H1 (cell line): ENCODE results near the gene CSTF3. TPM values are rescaled to one million over a fixed set of nuclear protein-coding genes. Genes with fewer than 3 reads are reported as not detected.

Experiments
- CTCF ChIA-PET: fragments of 300-600 bp; sonication (Branson Sonifier 250); formaldehyde crosslinking; loops from one replicate; lab custom pipeline; 2021; ENCODE audit not compliant: partially characterized antibody; lab: Charles Lee
- POLR2A ChIA-PET: fragments of 300-600 bp; sonication (Branson Sonifier 250); formaldehyde crosslinking; loops from one replicate; lab custom pipeline; 2021; ENCODE audit warnings: inconsistent platforms; ENCODE audit not compliant: partially characterized antibody; lab: Charles Lee
- DNase-seq, 2 experiments: peaks; one replicate each; pipeline versions ENCODE4 v3.0.0 to v3.0.0-alpha.2; 2010 to 2022; ENCODE audit warnings: low spot score in 2 of 2, low read depth in 1 of 2, mixed read lengths in 1 of 2
- FAIRE-seq: peaks from 2 replicates; lab custom pipeline; 2011; peaks lifted over from hg19 to GRCh38; lab: Jason Lieb, UNC
- H2AFZ ChIP-seq: 2 replicates; pipeline ENCODE4 v1.8.1; 2012; ENCODE audit warnings: low read length, inconsistent platforms
- H2AK5ac ChIP-seq: 2 replicates; pipeline ENCODE4 v1.6.1; 2013; ENCODE audit warnings: low read depth, low read length
- H2BK120ac ChIP-seq: replicated peaks from 2 replicates; pipeline ENCODE3; 2013; ENCODE audit warnings: low read depth, low read length, inconsistent platforms
- H2BK12ac ChIP-seq: 2 replicates; pipeline ENCODE4 v1.6.1; 2013; ENCODE audit warnings: low read depth, low read length
- H2BK15ac ChIP-seq: 2 replicates; pipeline ENCODE4 v1.6.1; 2013; ENCODE audit warnings: low read length
- H2BK20ac ChIP-seq: 2 replicates; pipeline ENCODE4 v1.6.1; 2013; ENCODE audit warnings: low read length
- H2BK5ac ChIP-seq: 2 replicates; pipeline ENCODE4 v1.6.1; 2013; ENCODE audit warnings: low read depth, low read length
- H3K14ac ChIP-seq: 2 replicates; pipeline ENCODE4 v1.6.1; 2013; ENCODE audit warnings: inconsistent platforms; ENCODE audit not compliant: insufficient read length
- H3K18ac ChIP-seq: 2 replicates; pipeline ENCODE4 v1.6.1; 2013; ENCODE audit warnings: low read length; ENCODE audit errors: extremely low read depth
- H3K23ac ChIP-seq: 2 replicates; pipeline ENCODE4 v1.6.1; 2013; ENCODE audit warnings: inconsistent platforms; ENCODE audit not compliant: insufficient read length
- H3K23me2 ChIP-seq: 2 replicates; pipeline ENCODE4 v1.6.1; 2013; ENCODE audit warnings: low read depth, low read length
- H3K27ac ChIP-seq: 2 replicates; pipeline ENCODE4 v1.6.1; 2011; ENCODE audit warnings: low read depth, low read length, inconsistent platforms
- H3K27me3 ChIP-seq, 4 experiments: replicated peaks in 1 of 4; 1 replicate in 1 of 4; 2 replicates in 3 of 4; pipeline versions ENCODE4 v1.6.1 to v1.8.1; 2011 to 2013; ENCODE audit warnings: low read length in 3 of 4, mild to moderate bottlenecking in 3 of 4, inconsistent platforms in 2 of 4, mixed read lengths in 2 of 4, moderate library complexity in 1 of 4; ENCODE audit not compliant: control insufficient read depth in 3 of 4, insufficient read depth in 3 of 4; ENCODE audit errors: extremely low read depth in 1 of 4
- H3K36me3 ChIP-seq, 4 experiments: 2 replicates each; pipeline versions ENCODE4 v1.6.1 to v1.8.1; 2011 to 2013; ENCODE audit warnings: mild to moderate bottlenecking in 4 of 4, low read length in 3 of 4, moderate library complexity in 2 of 4, control low read depth in 1 of 4, inconsistent platforms in 1 of 4; ENCODE audit not compliant: insufficient read depth in 4 of 4, control insufficient read depth in 2 of 4
- H3K4ac ChIP-seq: replicated peaks from 2 replicates; pipeline ENCODE3; 2013; ENCODE audit warnings: low read length, low read depth, mixed read lengths, inconsistent platforms; ENCODE audit not compliant: insufficient read length
- H3K4me1 ChIP-seq, 4 experiments: replicated peaks in 1 of 4; 1 replicate in 1 of 4; 2 replicates in 3 of 4; pipeline versions ENCODE4 v1.6.1 to v1.8.1; 2011 to 2013; ENCODE audit warnings: low read length in 3 of 4, inconsistent platforms in 2 of 4, mixed read lengths in 1 of 4; ENCODE audit not compliant: insufficient read depth in 4 of 4, control insufficient read depth in 3 of 4
- H3K4me2 ChIP-seq, 2 experiments: 2 replicates each; pipeline versions ENCODE4 v1.6.1 to v1.8.1; 2011 to 2013; ENCODE audit warnings: low read depth in 2 of 2, low read length in 2 of 2, control low read depth in 1 of 2, inconsistent platforms in 1 of 2, mild to moderate bottlenecking in 1 of 2; ENCODE audit not compliant: insufficient read depth in 1 of 2
- H3K4me3 ChIP-seq, 4 experiments: fragments of 200-600, 300-600 bp in 1 of 4; sonication (generic), shearing (Covaris generic), sonication (Bioruptor Twin) in 1 of 4; 2 replicates each; pipeline versions ENCODE4 v1.5.1 to v1.8.1; 2011 to 2016; ENCODE audit warnings: low read length in 4 of 4, low read depth in 3 of 4, control low read depth in 2 of 4, inconsistent platforms in 2 of 4, mild to moderate bottlenecking in 2 of 4, mixed read lengths in 1 of 4, moderate library complexity in 1 of 4; ENCODE audit not compliant: insufficient read depth in 2 of 4; ENCODE audit errors: extremely low read depth in 1 of 4
- H3K56ac ChIP-seq: replicated peaks from 2 replicates; pipeline ENCODE3; 2013; ENCODE audit warnings: low read depth, mild to moderate bottlenecking, mixed read lengths, low read length, inconsistent platforms; ENCODE audit not compliant: insufficient read length
- H3K79me1 ChIP-seq: 2 replicates; pipeline ENCODE4 v1.6.1; 2013; ENCODE audit warnings: low read depth, low read length, control low read depth
- H3K79me2 ChIP-seq, 2 experiments: 2 replicates each; pipeline versions ENCODE4 v1.6.1 to v1.8.1; 2012 to 2013; ENCODE audit warnings: low read length in 2 of 2, mild to moderate bottlenecking in 2 of 2, inconsistent platforms in 1 of 2; ENCODE audit not compliant: insufficient read depth in 2 of 2, control insufficient read depth in 1 of 2
- H3K9ac ChIP-seq, 4 experiments: replicated peaks in 1 of 4; 1 replicate in 1 of 4; 2 replicates in 3 of 4; pipeline versions ENCODE4 v1.6.1 to v1.8.1; 2011 to 2013; ENCODE audit warnings: low read depth in 3 of 4, low read length in 3 of 4, control low read depth in 2 of 4, mild to moderate bottlenecking in 2 of 4, moderate library complexity in 2 of 4, inconsistent platforms in 1 of 4; ENCODE audit errors: extremely low read depth in 1 of 4
- H3K9me3 ChIP-seq, 2 experiments: 2 replicates each; pipeline versions ENCODE4 v1.6.1 to v1.8.1; 2012 to 2013; ENCODE audit warnings: mild to moderate bottlenecking in 2 of 2, moderate library complexity in 2 of 2, control low read depth in 1 of 2, inconsistent platforms in 1 of 2, low read depth in 1 of 2, low read length in 1 of 2, mixed read lengths in 1 of 2; ENCODE audit not compliant: insufficient read depth in 2 of 2
- H4K20me1 ChIP-seq, 2 experiments: replicated peaks in 1 of 2; 2 replicates each; pipeline versions ENCODE3 to v1.8.1; 2011 to 2013; ENCODE audit warnings: inconsistent platforms in 2 of 2, low read length in 2 of 2, mild to moderate bottlenecking in 1 of 2; ENCODE audit not compliant: insufficient read depth in 2 of 2, control insufficient read depth in 1 of 2
- H4K5ac ChIP-seq: 2 replicates; pipeline ENCODE4 v1.6.1; 2013; ENCODE audit warnings: low read length, low read depth, mixed read lengths, inconsistent platforms; ENCODE audit not compliant: insufficient read length
- H4K8ac ChIP-seq: 2 replicates; pipeline ENCODE4 v1.8.0; 2013; ENCODE audit warnings: mild to moderate bottlenecking, moderate library complexity, low read length, inconsistent platforms; ENCODE audit not compliant: insufficient read depth; ENCODE audit errors: extremely low read depth
- H4K91ac ChIP-seq: replicated peaks from 2 replicates; pipeline ENCODE3; 2013; ENCODE audit warnings: low read length, mixed read lengths, inconsistent platforms; ENCODE audit not compliant: insufficient read length
- CREB1 ChIP-seq: IDR thresholded peaks from 2 replicates; pipeline ENCODE4 v1.6.1; 2012; ENCODE audit warnings: inconsistent platforms
- HDAC2 ChIP-seq, 2 experiments: fragments of 300-600 bp in 1 of 2; sonication (generic) in 1 of 2; IDR thresholded peaks; 2 replicates each; pipeline ENCODE4 v1.6.1; 2011 to 2012; ENCODE audit warnings: low read depth in 2 of 2, low read length in 2 of 2, mild to moderate bottlenecking in 2 of 2, moderate library complexity in 2 of 2, borderline replicate concordance in 1 of 2, inconsistent platforms in 1 of 2
- KDM4A ChIP-seq: IDR thresholded peaks from one replicate; pipeline ENCODE4 v1.7.1; 2012; ENCODE audit warnings: low read depth, mild to moderate bottlenecking, moderate library complexity, low read length, inconsistent platforms; ENCODE audit not compliant: severe bottlenecking
- MAFK ChIP-seq: IDR thresholded peaks from 2 replicates; pipeline ENCODE4 v1.6.1; 2012; ENCODE audit warnings: low read depth, mild to moderate bottlenecking, improper control_type of control experiment, low read length
- RAD21 ChIP-seq, 2 experiments: IDR thresholded peaks in 1 of 2; conservative IDR thresholded peaks in 1 of 2; 2 replicates each; pipeline ENCODE4 v1.6.1; 2011; ENCODE audit warnings: low read depth in 2 of 2, low read length in 2 of 2, improper control_type of control experiment in 1 of 2, inconsistent platforms in 1 of 2, mild to moderate bottlenecking in 1 of 2, moderate library complexity in 1 of 2
- SP2 ChIP-seq: IDR thresholded peaks from 2 replicates; pipeline ENCODE4 v1.6.1; 2012; ENCODE audit warnings: mild to moderate bottlenecking, low read length, inconsistent platforms
- SUZ12 ChIP-seq: fragments of 200-600 bp; sonication (generic); IDR thresholded peaks from 2 replicates; pipeline ENCODE4 v1.6.1; 2012; ENCODE audit warnings: mild to moderate bottlenecking, inconsistent platforms, low read length, moderate library complexity, mixed read lengths
- TBP ChIP-seq: IDR thresholded peaks from 2 replicates; pipeline ENCODE4 v1.6.1; 2011; ENCODE audit warnings: low read depth, low read length, improper control_type of control experiment
- WGBS, 2 experiments: shearing (Covaris generic) in 1 of 2; methylation state at CpG; one replicate each; pipeline versions ENCODE4 v1.1.6 to v1.1.7; 2013 to 2015; ENCODE audit warnings: low lambda C conversion rate in 2 of 2, mixed read lengths in 2 of 2, inconsistent platforms in 1 of 2, low coverage in 1 of 2, missing lambda C conversion rate in 1 of 2; ENCODE audit not compliant: insufficient replicate concordance in 2 of 2, insufficient coverage in 1 of 2, insufficient read length in 1 of 2; ENCODE audit errors: extremely low coverage in 1 of 2, missing lambda C conversion rate in 1 of 2; 5-methylcytosine and 5-hydroxymethylcytosine counted together
- polyA plus RNA-seq, 7 experiments: library from polyadenylated mRNA; depleted of rRNA in 3 of 7; stranded (reverse) in 5 of 7; unstranded in 2 of 7; fragments of >200 nt in 5 of 7; fragments of 200-250 nt in 2 of 7; gene quantifications; 1 replicate in 5 of 7; 2 replicates in 1 of 7; 4 replicates in 1 of 7; pipeline versions ENCODE4 v1.2.1 to v1.2.3, GENCODE V29; 2011 to 2013; ENCODE audit warnings: missing spikeins in 2 of 7, mixed read lengths in 2 of 7
- total RNA-seq: library from RNA; stranded (reverse); fragmentation: NEBNext Ultra II Directional; extraction: Animal tissue kit (Norgen Biotek cat#: 25700); gene quantifications from 2 replicates; pipeline ENCODE4 v1.2.1, GENCODE V29; 2021
- TF ChIP-seq, protein P1 (sequence below): IDR thresholded peaks from 2 replicates; pipeline ENCODE4 v1.6.1; 2012; ENCODE audit warnings: inconsistent platforms
- TF ChIP-seq, protein P2 (sequence below): IDR thresholded peaks from 2 replicates; pipeline ENCODE4 v1.6.1; 2012; ENCODE audit warnings: inconsistent platforms

Gene CSTF3
- total and polyA plus RNA-seq, 2 of the 8 experiments (the other 6 are each of a cell fraction or from before 2014, with no cell fraction given): 22.3 to 54.7 TPM

DNA sequence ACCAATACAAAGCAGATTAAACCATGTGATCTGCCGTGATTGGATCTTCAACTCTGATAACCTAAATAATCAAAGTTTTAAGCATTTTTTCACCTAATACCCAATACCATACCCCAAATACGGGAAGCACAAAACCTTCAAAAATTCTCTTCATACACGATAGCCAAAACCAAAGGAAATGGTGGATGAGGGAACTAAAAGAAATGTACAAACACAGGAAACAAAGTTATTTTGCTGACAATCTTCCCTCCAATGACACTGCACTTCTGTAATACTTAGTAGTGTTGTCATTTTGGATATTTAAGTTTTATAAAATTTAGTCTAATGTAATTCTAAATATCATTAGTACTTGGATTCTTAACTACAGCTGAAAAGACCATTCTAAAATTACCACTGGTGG lies 27.0 kb downstream of the CSTF3 start:
- Histone ChIP-seq H3K14ac (no peak overlapping the region), H3K27ac (no peak overlapping the region), H3K36me3 (peaks cover 0 to 26% (median 0%) of the 10 kb centered on the region in 4 experiments; a peak in 1 of 8 replicates), H2BK20ac (no peak overlapping the region), H4K8ac (no peak overlapping the region), H3K9ac (no peak overlapping the region), H2BK120ac (no peak overlapping the region), H3K4me1 (peaks cover 0 to 17% (median 3%) of the 10 kb centered on the region in 4 experiments; a peak in 4 of 7 replicates), H3K18ac (no peak overlapping the region), H3K4me2 (no peak overlapping the region; a peak in 1 of 4 replicates), H4K91ac (no peak overlapping the region), H3K56ac (no peak overlapping the region), H3K23me2 (no peaks in the 10 kb centered on the region), H3K79me2 (no peaks in the 10 kb centered on the region; a peak in 1 of 4 replicates), H2BK15ac (no peak overlapping the region), H3K4ac (no peak overlapping the region), H3K9me3 (no peaks in the 10 kb centered on the region; a peak in 1 of 4 replicates), H3K27me3 (no peaks in the 10 kb centered on the region), H2AK5ac (no peak overlapping the region), H3K23ac (no peak overlapping the region), H2AFZ (no peak overlapping the region), H4K5ac (no peak overlapping the region), H2BK5ac (no peak overlapping the region), H2BK12ac (no peak overlapping the region), H4K20me1 (no peaks in the 10 kb centered on the region), H3K79me1 (no peaks in the 10 kb centered on the region), H3K4me3 (no peak overlapping the region)
- DNase-seq (no peak), FAIRE-seq (no peak)
- TF ChIP-seq HDAC2 (IDR thresholded peaks at IDR 0.05; ENCODE audit: borderline replicate concordance in 1 of 2, low read depth in 2 of 2, low read length in 2 of 2): no peak
- TF ChIP-seq SP2: no peak
- TF ChIP-seq, protein P1, sequence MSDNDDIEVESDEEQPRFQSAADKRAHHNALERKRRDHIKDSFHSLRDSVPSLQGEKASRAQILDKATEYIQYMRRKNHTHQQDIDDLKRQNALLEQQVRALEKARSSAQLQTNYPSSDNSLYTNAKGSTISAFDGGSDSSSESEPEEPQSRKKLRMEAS: no peak
- no peak for TF ChIP-seq MAFK
- TF ChIP-seq, protein P2, sequence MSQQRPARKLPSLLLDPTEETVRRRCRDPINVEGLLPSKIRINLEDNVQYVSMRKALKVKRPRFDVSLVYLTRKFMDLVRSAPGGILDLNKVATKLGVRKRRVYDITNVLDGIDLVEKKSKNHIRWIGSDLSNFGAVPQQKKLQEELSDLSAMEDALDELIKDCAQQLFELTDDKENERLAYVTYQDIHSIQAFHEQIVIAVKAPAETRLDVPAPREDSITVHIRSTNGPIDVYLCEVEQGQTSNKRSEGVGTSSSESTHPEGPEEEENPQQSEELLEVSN: no peak
- no peak for TF ChIP-seq CREB1
- TF ChIP-seq TBP: no peak
- no peak for TF ChIP-seq RAD21 (IDR thresholded peaks at IDR 0.05 in 1 of 2, conservative IDR thresholded peaks at IDR 0.05 in 1 of 2; ENCODE audit: low read depth in 2 of 2, low read length in 2 of 2)
- no peak for TF ChIP-seq SUZ12
- TF ChIP-seq KDM4A: no peak
- ChIA-PET CTCF (no interaction called here), POLR2A (interaction anchor here (1.3 to 4.4 kb wide), 5 partner anchors 9 to 24 kb away, joined by 3 to 34 read pairs (median 6); no protein-coding TSS in a partner anchor)
- WGBS, 2 experiments: 77% methylated on average over 3 of the region's 3 CpGs; no CpG with 5 or more reads in 1 of the 2 experiments
